Keratinocyte (primary cell): ENCODE data around the gene AKR7A3.

Experiments
- CTCF ChIP-seq, 3 experiments: IDR thresholded peaks in 1 of 3; conservative IDR thresholded peaks in 1 of 3; optimal IDR thresholded peaks in 1 of 3; 2 replicates in 2 of 3; 3 replicates in 1 of 3; pipeline versions ENCODE3 to v1.5.1; 2011; ENCODE audit warnings: low read length in 3 of 3, mild to moderate bottlenecking in 3 of 3, moderate library complexity in 2 of 3, control low read depth in 1 of 3, inconsistent platforms in 1 of 3; ENCODE audit not compliant: insufficient read depth in 2 of 3; ENCODE audit errors: extremely low read depth in 1 of 3
- EZH2 ChIP-seq: IDR thresholded peaks from one replicate; pipeline ENCODE4 v1.6.1; 2012; ENCODE audit warnings: inconsistent platforms, mild to moderate bottlenecking, low read length, moderate library complexity

DNA sequence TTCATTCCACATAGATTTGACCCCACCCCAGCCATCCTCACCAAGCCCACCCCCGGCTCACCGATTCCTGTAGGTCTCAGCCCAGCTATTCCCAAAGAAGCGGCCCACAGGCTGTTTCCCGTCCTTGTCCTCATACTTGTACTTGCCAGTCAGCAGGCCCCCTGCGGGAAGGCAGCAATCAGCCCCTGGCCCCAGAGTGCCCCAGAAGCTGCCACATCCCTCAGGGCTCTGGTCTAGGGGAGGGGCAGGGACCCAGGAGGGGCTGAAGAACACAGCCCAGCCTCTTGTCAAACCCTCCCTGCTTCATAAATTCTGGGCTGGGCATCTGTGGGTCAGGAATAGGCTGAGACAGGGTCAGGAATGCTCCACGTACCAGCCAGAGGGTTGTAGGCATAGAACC is 18.4 kb upstream of the AKR7A3 start:
- no peak for TF ChIP-seq CTCF (optimal IDR thresholded peaks at IDR 0.05 in 1 of 3, IDR thresholded peaks at IDR 0.05 in 1 of 3, conservative IDR thresholded peaks at IDR 0.05 in 1 of 3; ENCODE audit: extremely low read depth in 1 of 3, insufficient read depth in 2 of 3, low read length in 3 of 3)
- TF ChIP-seq EZH2, result no peak
